ENCODE results near the gene BGN.

BGN gene

GRCh38 chrX:153494541-153495361, at the start of gene BGN:
BGN (plus strand) TSS chrX:153494980; CDS start chrX:153504632, 9,652 bp downstream.
- no peak for FAIRE-seq

GRCh38 chrX:153445106-153445855, 49.5 kb upstream of the BGN start:
- FAIRE-seq, result no peak

- no peak for FAIRE-seq
These were observed 48.7 kb upstream of the BGN start, which contains the start of gene TREX2 for GRCh38 chrX:153445856-153446635. TREX2 (minus strand) TSS chrX:153446056; CDS start chrX:153445430, 626 bp downstream.

GRCh38 chrX:153446636-153446936, 48.2 kb upstream of the BGN start:
- no peak for FAIRE-seq

- no peak for FAIRE-seq
These were observed 47.7 kb upstream of the BGN start for GRCh38 chrX:153446950-153447580.

- FAIRE-seq, result no peak
These were observed 47.2 kb upstream of the BGN start for GRCh38 chrX:153447581-153447960.

- no peak for FAIRE-seq
These were observed 46.0 kb upstream of the BGN start for GRCh38 chrX:153448556-153449367.

GRCh38 chrX:153449368-153450113, 45.2 kb upstream of the BGN start:
- no peak for FAIRE-seq

- FAIRE-seq, result no peak
These were observed 44.4 kb upstream of the BGN start for GRCh38 chrX:153450114-153450948.

- no peak for FAIRE-seq
These were observed 43.9 kb upstream of the BGN start for GRCh38 chrX:153450949-153451277.

GRCh38 chrX:153454901-153455550, 39.8 kb upstream of the BGN start:
- no peak for FAIRE-seq

GRCh38 chrX:153455571-153455970, 39.2 kb upstream of the BGN start:
- FAIRE-seq, result no peak

- FAIRE-seq, result no peak
These were observed 38.6 kb upstream of the BGN start for GRCh38 chrX:153456161-153456560.

- no peak for FAIRE-seq
These were observed 38.1 kb upstream of the BGN start for GRCh38 chrX:153456704-153457103.

- FAIRE-seq, result no peak
These were observed 37.5 kb upstream of the BGN start for GRCh38 chrX:153457136-153457825.

GRCh38 chrX:153457827-153458466, 36.8 kb upstream of the BGN start:
- FAIRE-seq, result no peak

- FAIRE-seq, result no peak
These were observed 36.3 kb upstream of the BGN start for GRCh38 chrX:153458476-153458875.

GRCh38 chrX:153459986-153460385, 34.8 kb upstream of the BGN start:
- no peak for FAIRE-seq

GRCh38 chrX:153460826-153461225, 34.0 kb upstream of the BGN start:
- FAIRE-seq, result no peak

All from endometrium (tissue), 2 donors.